Measurements from ENCODE around the gene TRMT61A.
"Not testable (repeated sequence)": the region's sequence is repeated elsewhere in the genome, so short reads cannot be mapped to it uniquely, and the experiment has no call there.

TRMT61A gene

DNA sequence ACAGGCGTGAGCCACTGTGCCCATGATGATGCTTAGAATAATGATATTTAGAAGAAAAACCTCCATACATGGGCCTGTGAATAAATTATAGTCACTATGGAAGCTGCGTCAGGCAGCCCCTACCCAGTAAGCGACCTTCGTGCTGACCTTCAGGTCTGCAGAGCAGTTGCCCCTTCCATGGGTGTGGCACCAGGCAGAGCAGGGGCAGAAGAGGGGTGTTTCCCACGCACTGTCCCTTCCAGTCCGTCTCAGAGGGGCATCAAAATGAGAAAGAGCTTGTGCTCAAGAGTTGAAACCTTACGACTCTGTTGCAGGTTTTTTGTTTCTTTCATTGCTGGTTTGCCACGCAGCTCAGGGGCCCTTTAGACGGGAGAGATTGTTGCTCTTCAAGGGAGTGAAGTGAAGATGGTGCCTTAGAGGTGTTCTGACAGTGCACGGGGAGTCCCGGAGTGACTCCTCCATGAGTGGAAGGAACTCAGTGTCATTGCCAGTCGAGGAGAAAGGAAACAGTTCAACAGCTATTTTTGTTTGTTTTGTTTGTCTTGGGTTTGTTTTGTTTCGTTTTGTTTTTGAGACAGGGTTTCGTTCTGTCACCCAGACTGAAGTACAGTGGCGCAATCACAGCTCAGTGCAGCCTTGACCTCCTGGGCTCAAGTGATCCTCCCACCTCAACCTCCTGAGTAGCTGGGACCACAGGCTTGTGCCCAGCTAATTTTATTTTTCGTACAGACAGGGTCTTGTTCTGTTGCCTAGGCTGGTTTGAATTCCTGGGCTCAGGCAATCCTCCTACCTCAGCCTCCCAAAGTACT, 20.3 kb upstream of the TRMT61A start:
- WGBS, 2 experiments = 92 to 93% methylated on average over 16 of the region's 16 CpGs
- Histone ChIP-seq H3K4me3 (ENCODE audit: insufficient read depth, low read depth, low read length) (no peak overlapping the region), H3K27me3 (ENCODE audit: control insufficient read depth, insufficient read depth, low read length, poor library complexity, severe bottlenecking) (no peaks in the 10 kb centered on the region), H3K4me1 (ENCODE audit: control insufficient read depth, insufficient read depth, low read length) (no peaks in the 10 kb centered on the region), H3K36me3 (ENCODE audit: control insufficient read depth, insufficient read depth, low read length) (peaks cover 5% of the 10 kb centered on the region), H3K9me3 (ENCODE audit: control insufficient read depth, low read length) (no peaks in the 10 kb centered on the region), H3K27ac (ENCODE audit: insufficient read depth, low read depth, low read length, poor library complexity, severe bottlenecking) (no peak overlapping the region)

DNA sequence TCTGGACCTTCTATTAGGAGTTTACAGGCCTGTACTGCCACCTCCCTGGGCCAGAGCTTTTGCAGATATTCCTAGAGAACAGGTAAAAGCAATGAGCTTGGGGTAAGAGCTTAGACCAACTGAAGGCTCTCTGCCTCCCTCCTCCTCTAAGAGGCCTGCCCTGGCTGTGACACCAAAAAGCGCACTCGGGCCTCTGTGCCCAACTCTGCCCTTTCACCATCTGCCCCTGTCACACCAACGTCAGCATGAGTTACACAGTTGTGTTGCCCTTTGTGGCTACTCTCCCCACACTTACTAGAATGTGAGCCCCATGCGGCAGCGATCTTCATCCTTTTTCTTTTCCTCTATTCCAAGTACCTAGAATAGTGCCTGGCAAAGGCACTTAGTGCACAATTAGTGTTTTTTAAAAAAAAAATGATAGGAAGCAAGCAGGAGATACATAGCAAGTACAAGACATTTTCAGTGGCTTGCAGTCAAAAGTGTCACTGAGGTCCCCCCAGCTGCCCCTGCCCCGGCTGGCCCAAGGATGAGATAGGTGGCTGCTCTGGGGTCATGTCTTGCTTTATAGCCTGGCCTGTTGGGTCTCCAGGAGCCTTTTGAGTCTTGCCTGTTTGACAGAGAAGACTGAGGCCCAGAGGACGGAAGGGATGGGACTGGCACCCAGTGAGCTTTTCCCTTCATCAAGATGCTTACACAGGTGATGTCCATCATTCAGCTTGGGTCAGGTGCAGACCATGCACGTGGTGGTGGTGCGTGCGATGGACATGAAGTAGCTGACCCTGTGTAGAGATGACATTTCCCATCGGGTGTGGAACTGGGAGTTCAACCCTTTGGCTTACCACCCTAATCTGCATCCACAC, 18.9 kb upstream of the TRMT61A start:
- no peak overlapping the region for H3K4me3 ChIP-seq (ENCODE audit: insufficient read depth, low read depth, low read length)
- no peak overlapping the region for H3K27ac ChIP-seq (ENCODE audit: insufficient read depth, low read depth, low read length, poor library complexity, severe bottlenecking)
- H3K36me3 ChIP-seq (ENCODE audit: control insufficient read depth, insufficient read depth, low read length) = no peaks in the 10 kb centered on the region
- no peaks in the 10 kb centered on the region for H3K9me3 ChIP-seq (ENCODE audit: control insufficient read depth, low read length)
- no peaks in the 10 kb centered on the region for H3K4me1 ChIP-seq (ENCODE audit: control insufficient read depth, insufficient read depth, low read length)
- WGBS, 2 experiments = 96 to 97% methylated on average over 11 of the region's 11 CpGs
- H3K27me3 ChIP-seq (ENCODE audit: control insufficient read depth, insufficient read depth, low read length, poor library complexity, severe bottlenecking) = no peaks in the 10 kb centered on the region

- H3K4me1 ChIP-seq (ENCODE audit: control insufficient read depth, insufficient read depth, low read length) = no peaks in the 10 kb centered on the region
- H3K27ac ChIP-seq (ENCODE audit: insufficient read depth, low read depth, low read length, poor library complexity, severe bottlenecking) = no peak overlapping the region
- H3K4me3 ChIP-seq (ENCODE audit: insufficient read depth, low read depth, low read length) = no peak overlapping the region
- H3K27me3 ChIP-seq (ENCODE audit: control insufficient read depth, insufficient read depth, low read length, poor library complexity, severe bottlenecking) = no peaks in the 10 kb centered on the region
- no peaks in the 10 kb centered on the region for H3K36me3 ChIP-seq (ENCODE audit: control insufficient read depth, insufficient read depth, low read length)
- WGBS, 2 experiments = 92 to 94% methylated on average over 26 of the region's 26 CpGs
- H3K9me3 ChIP-seq (ENCODE audit: control insufficient read depth, low read length) = no peaks in the 10 kb centered on the region
Measured at GRCh38 chr14:103510724-103511693, 18.0 kb upstream of the TRMT61A start.

DNA sequence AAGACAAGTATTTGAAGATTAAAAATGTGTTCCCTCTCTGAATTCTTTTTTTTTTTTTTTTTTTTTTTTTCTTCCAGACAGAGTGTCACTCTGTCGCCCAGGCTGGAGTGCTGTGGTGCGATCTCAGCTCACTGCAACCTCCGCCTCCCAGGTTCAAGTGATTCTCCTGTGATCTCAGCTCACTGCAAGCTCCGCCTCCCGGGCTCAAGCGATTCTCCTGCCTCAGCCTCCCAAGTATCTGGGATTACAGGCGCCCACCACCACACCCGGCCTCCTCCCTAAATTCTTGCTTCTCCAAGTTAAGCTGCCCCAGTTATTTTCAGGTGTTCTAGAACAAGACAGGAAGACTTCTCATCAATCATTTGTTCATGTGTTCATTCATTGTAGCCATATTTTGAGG, 16.8 kb upstream of the TRMT61A start:
- H3K27me3 ChIP-seq (ENCODE audit: control insufficient read depth, insufficient read depth, low read length, poor library complexity, severe bottlenecking); H3K4me3 ChIP-seq (ENCODE audit: insufficient read depth, low read depth, low read length); H3K4me1 ChIP-seq (ENCODE audit: control insufficient read depth, insufficient read depth, low read length); H3K36me3 ChIP-seq (ENCODE audit: control insufficient read depth, insufficient read depth, low read length); H3K27ac ChIP-seq (ENCODE audit: insufficient read depth, low read depth, low read length, poor library complexity, severe bottlenecking); H3K9me3 ChIP-seq (ENCODE audit: control insufficient read depth, low read length): not testable (repeated sequence)
- WGBS, 2 experiments = 95% methylated on average over 8 of the region's 8 CpGs

GRCh38 chr14:103512701-103513611, 16.0 kb upstream of the TRMT61A start:
- H3K27ac ChIP-seq (ENCODE audit: insufficient read depth, low read depth, low read length, poor library complexity, severe bottlenecking) = no peak overlapping the region
- WGBS, 2 experiments = 91% methylated on average over 25 of the region's 25 CpGs

GRCh38 chr14:103514596-103515421, 14.2 kb upstream of the TRMT61A start:
- Histone ChIP-seq H3K4me1 (ENCODE audit: control insufficient read depth, insufficient read depth, low read length) (peaks cover 20% of the 10 kb centered on the region), H3K27me3 (ENCODE audit: control insufficient read depth, insufficient read depth, low read length, poor library complexity, severe bottlenecking) (no peaks in the 10 kb centered on the region), H3K9me3 (ENCODE audit: control insufficient read depth, low read length) (no peaks in the 10 kb centered on the region), H3K36me3 (ENCODE audit: control insufficient read depth, insufficient read depth, low read length) (no peaks in the 10 kb centered on the region), H3K27ac (ENCODE audit: insufficient read depth, low read depth, low read length, poor library complexity, severe bottlenecking) (no peak overlapping the region), H3K4me3 (ENCODE audit: insufficient read depth, low read depth, low read length) (no peak overlapping the region)
- WGBS, 2 experiments = 89 to 91% methylated on average over 18 of the region's 18 CpGs

More at GRCh38 chr14:103512701-103513611, 16.0 kb upstream of the TRMT61A start:
- Histone ChIP-seq H3K9me3 (ENCODE audit: control insufficient read depth, low read length) (no peaks in the 10 kb centered on the region), H3K4me3 (ENCODE audit: insufficient read depth, low read depth, low read length) (no peak overlapping the region), H3K36me3 (ENCODE audit: control insufficient read depth, insufficient read depth, low read length) (no peaks in the 10 kb centered on the region), H3K4me1 (ENCODE audit: control insufficient read depth, insufficient read depth, low read length) (peaks cover 5% of the 10 kb centered on the region), H3K27me3 (ENCODE audit: control insufficient read depth, insufficient read depth, low read length, poor library complexity, severe bottlenecking) (no peaks in the 10 kb centered on the region)

- Histone ChIP-seq H3K36me3 (ENCODE audit: control insufficient read depth, insufficient read depth, low read length) (no peaks in the 10 kb centered on the region), H3K27ac (ENCODE audit: insufficient read depth, low read depth, low read length, poor library complexity, severe bottlenecking) (no peak overlapping the region), H3K27me3 (ENCODE audit: control insufficient read depth, insufficient read depth, low read length, poor library complexity, severe bottlenecking) (peaks cover 7% of the 10 kb centered on the region), H3K4me3 (ENCODE audit: insufficient read depth, low read depth, low read length) (no peak overlapping the region), H3K9me3 (ENCODE audit: control insufficient read depth, low read length) (no peaks in the 10 kb centered on the region), H3K4me1 (ENCODE audit: control insufficient read depth, insufficient read depth, low read length) (peaks cover 31% of the 10 kb centered on the region)
- WGBS, 2 experiments = 88 to 89% methylated on average over 9 of the region's 10 CpGs
Measured at GRCh38 chr14:103516426-103517173, 12.4 kb upstream of the TRMT61A start.

DNA sequence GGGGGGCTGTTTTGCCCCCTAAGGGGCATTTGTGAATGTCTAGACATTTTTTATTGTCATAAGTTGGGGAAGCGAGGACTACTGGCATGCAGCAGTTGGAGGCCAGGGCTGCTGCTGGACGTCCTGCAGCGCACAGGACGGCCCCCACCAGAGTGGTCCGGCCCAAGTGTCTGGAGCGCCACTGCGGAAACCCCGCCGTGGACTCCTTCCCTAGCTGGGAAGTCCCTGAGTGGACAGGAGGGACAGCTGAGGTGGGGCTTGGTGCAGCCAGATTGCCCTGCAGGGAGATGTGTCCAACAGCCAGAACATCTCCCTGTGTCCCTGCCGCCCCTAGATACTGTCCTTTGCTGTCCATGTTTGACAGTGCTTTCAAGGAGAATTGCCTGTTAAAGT, 11.8 kb upstream of the TRMT61A start:
- Histone ChIP-seq H3K4me1 (ENCODE audit: control insufficient read depth, insufficient read depth, low read length) (peaks cover 31% of the 10 kb centered on the region), H3K9me3 (ENCODE audit: control insufficient read depth, low read length) (no peaks in the 10 kb centered on the region), H3K27ac (ENCODE audit: insufficient read depth, low read depth, low read length, poor library complexity, severe bottlenecking) (no peak overlapping the region), H3K36me3 (ENCODE audit: control insufficient read depth, insufficient read depth, low read length) (no peaks in the 10 kb centered on the region), H3K4me3 (ENCODE audit: insufficient read depth, low read depth, low read length) (no peak overlapping the region), H3K27me3 (ENCODE audit: control insufficient read depth, insufficient read depth, low read length, poor library complexity, severe bottlenecking) (peaks cover 12% of the 10 kb centered on the region)
- WGBS, 2 experiments = 94% methylated on average over 10 of the region's 10 CpGs

Data from ectodermal cell (in vitro differentiated cells).